ENCODE results near the gene FOXE1.

GRCh38 chr9:97889941-97890887, 37.2 kb downstream of the FOXE1 start:
- TF ChIP-seq CTCF (IDR thresholded peaks at IDR 0.05) = peak in 4 of 6 experiments; percentile 33 to 65 (median 56)
- TF ChIP-seq POLR2A (IDR thresholded peaks at IDR 0.05) = no peak

Data from esophagus squamous epithelium (tissue), 4 donors.